Keratinocyte (primary cell): ENCODE data around the gene NANOS3. TPM values are rescaled to one million over a fixed set of nuclear protein-coding genes. Genes with fewer than 3 reads are reported as not detected.

ENCODE experiments used
- DNase-seq: peaks from one replicate; pipeline ENCODE4 v3.0.0-alpha.2; 2011; ENCODE audit warnings: low read depth, missing footprints, low spot score
- FAIRE-seq: peaks from 2 replicates; lab custom pipeline; 2011; peaks lifted over from hg19 to GRCh38; lab: Jason Lieb, UNC
- H2AFZ ChIP-seq: 2 replicates; pipeline ENCODE4 v1.6.0; 2012; ENCODE audit warnings: low read length, control low read depth, inconsistent platforms; ENCODE audit not compliant: control insufficient read depth
- H3K27ac ChIP-seq: 2 replicates; pipeline ENCODE4 v1.5.1; 2011; ENCODE audit warnings: low read length; ENCODE audit not compliant: control insufficient read depth, insufficient read depth
- H3K27me3 ChIP-seq: 3 replicates; pipeline ENCODE4 v1.6.0; 2011; ENCODE audit warnings: low read length; ENCODE audit not compliant: control insufficient read depth, insufficient read depth; ENCODE audit errors: extremely low read depth
- H3K36me3 ChIP-seq, 2 experiments: 2 replicates in 1 of 2; 3 replicates in 1 of 2; pipeline ENCODE4 v1.5.1; 2011; ENCODE audit warnings: low read length in 2 of 2, mild to moderate bottlenecking in 1 of 2; ENCODE audit not compliant: control insufficient read depth in 2 of 2, insufficient read depth in 2 of 2; ENCODE audit errors: extremely low read depth in 1 of 2
- H3K4me1 ChIP-seq: 3 replicates; pipeline ENCODE4 v1.5.1; 2011; ENCODE audit warnings: low read length; ENCODE audit not compliant: control insufficient read depth, insufficient read depth; ENCODE audit errors: extremely low read depth
- H3K4me2 ChIP-seq: 3 replicates; pipeline ENCODE4 v1.6.0; 2011; ENCODE audit warnings: low read depth, low read length; ENCODE audit not compliant: control insufficient read depth, insufficient read depth; ENCODE audit errors: extremely low read depth
- H3K4me3 ChIP-seq, 3 experiments: fragments of 200-600 bp in 1 of 3; sonication (generic) in 1 of 3; 2 replicates in 2 of 3; 3 replicates in 1 of 3; pipeline ENCODE4 v1.5.1; 2011 to 2016; ENCODE audit warnings: low read length in 3 of 3, mild to moderate bottlenecking in 3 of 3, control low read depth in 2 of 3, inconsistent platforms in 1 of 3, low read depth in 1 of 3, mixed read lengths in 1 of 3, mixed run types in 1 of 3, moderate library complexity in 1 of 3; ENCODE audit not compliant: control insufficient read depth in 2 of 3, insufficient read depth in 2 of 3; ENCODE audit errors: extremely low read depth in 1 of 3
- H3K79me2 ChIP-seq: 2 replicates; pipeline ENCODE4 v1.6.0; 2012; ENCODE audit warnings: low read length; ENCODE audit not compliant: control insufficient read depth, insufficient read depth
- H3K9ac ChIP-seq: 3 replicates; pipeline ENCODE4 v1.6.0; 2011; ENCODE audit warnings: low read length; ENCODE audit not compliant: control insufficient read depth, insufficient read depth; ENCODE audit errors: extremely low read depth
- H3K9me1 ChIP-seq: 3 replicates; pipeline ENCODE4 v1.6.0; 2011; ENCODE audit warnings: low read length; ENCODE audit not compliant: control insufficient read depth, insufficient read depth; ENCODE audit errors: extremely low read depth
- H3K9me3 ChIP-seq: 2 replicates; pipeline ENCODE4 v1.5.1; 2012; ENCODE audit warnings: low read depth, low read length; ENCODE audit not compliant: control insufficient read depth
- H4K20me1 ChIP-seq: 3 replicates; pipeline ENCODE4 v1.6.0; 2011; ENCODE audit warnings: low read length; ENCODE audit not compliant: control insufficient read depth, insufficient read depth; ENCODE audit errors: extremely low read depth
- CTCF ChIP-seq, 3 experiments: IDR thresholded peaks in 1 of 3; conservative IDR thresholded peaks in 1 of 3; optimal IDR thresholded peaks in 1 of 3; 2 replicates in 2 of 3; 3 replicates in 1 of 3; pipeline versions ENCODE3 to v1.5.1; 2011; ENCODE audit warnings: low read length in 3 of 3, mild to moderate bottlenecking in 3 of 3, moderate library complexity in 2 of 3, control low read depth in 1 of 3, inconsistent platforms in 1 of 3; ENCODE audit not compliant: insufficient read depth in 2 of 3; ENCODE audit errors: extremely low read depth in 1 of 3
- EZH2 ChIP-seq: IDR thresholded peaks from one replicate; pipeline ENCODE4 v1.6.1; 2012; ENCODE audit warnings: inconsistent platforms, mild to moderate bottlenecking, low read length, moderate library complexity
- dilution Hi-C: fragments of 300-500 bp; cut with MboI; formaldehyde crosslinking; loops from one replicate; pipeline ENCODE4 v1.7.0; 2020; ENCODE audit warnings: low sequenced_read_pairs; ENCODE audit not compliant: extremely low pct_ligation_motif_present
- polyA plus RNA-seq, 5 experiments: library from polyadenylated mRNA; depleted of rRNA in 3 of 5; stranded (reverse) in 3 of 5; stranded (forward) in 1 of 5; unstranded in 1 of 5; fragments of >200 nt; gene quantifications; 1 replicate in 1 of 5; 2 replicates in 3 of 5; 3 replicates in 1 of 5; pipeline versions ENCODE4 v1.2.1 to v1.2.3, GENCODE V29; 2011 to 2012; ENCODE audit warnings: missing spikeins in 2 of 5, low read depth in 1 of 5, low replicate concordance in 1 of 5

Gene NANOS3
- polyA plus RNA-seq, 1 donor (not counting 4 experiments of a cell fraction or from before 2014, with no cell fraction given) = 0.18 TPM

- H4K20me1 ChIP-seq = no peaks in the 10 kb centered on the region
- no peaks in the 10 kb centered on the region for H3K9me1 ChIP-seq
- H3K36me3 ChIP-seq = no peaks in the 10 kb centered on the region
- dilution Hi-C loops = no loop called here
- TF ChIP-seq EZH2 (no peak), CTCF (optimal IDR thresholded peaks at IDR 0.05 in 1 of 3, IDR thresholded peaks at IDR 0.05 in 1 of 3, conservative IDR thresholded peaks at IDR 0.05 in 1 of 3; ENCODE audit: extremely low read depth in 1 of 3, insufficient read depth in 2 of 3, low read length in 3 of 3) (no peak)
- DNase-seq = no peak
- peak overlapping the region; percentile 8 for H2AFZ ChIP-seq
- peak overlapping the region; percentile 13 for H3K9ac ChIP-seq
- no peak overlapping the region for H3K4me3 ChIP-seq
- H3K9me3 ChIP-seq = no peaks in the 10 kb centered on the region
- H3K79me2 ChIP-seq = no peaks in the 10 kb centered on the region
- peaks cover 25% of the 10 kb centered on the region for H3K4me1 ChIP-seq
- H3K27me3 ChIP-seq = no peaks in the 10 kb centered on the region
- H3K27ac ChIP-seq = peak overlapping the region; percentile 40
- no peak overlapping the region for H3K4me2 ChIP-seq
- FAIRE-seq = no peak
These were observed 20.4 kb upstream of the NANOS3 start for GRCh38 chr19:13856497-13856896.

- DNase-seq (no peak), FAIRE-seq (no peak)
- no peaks in the 10 kb centered on the region for H3K9me3 ChIP-seq
- H4K20me1 ChIP-seq = no peaks in the 10 kb centered on the region
- no peak overlapping the region for H3K9ac ChIP-seq
- no peaks in the 10 kb centered on the region for H3K79me2 ChIP-seq
- H3K4me3 ChIP-seq = no peak overlapping the region
- peaks cover 5% of the 10 kb centered on the region for H3K27me3 ChIP-seq
- TF ChIP-seq EZH2 (no peak), CTCF (optimal IDR thresholded peaks at IDR 0.05 in 1 of 3, IDR thresholded peaks at IDR 0.05 in 1 of 3, conservative IDR thresholded peaks at IDR 0.05 in 1 of 3; ENCODE audit: extremely low read depth in 1 of 3, insufficient read depth in 2 of 3, low read length in 3 of 3) (peak in 1 of 3 experiments; percentile 36)
- no peaks in the 10 kb centered on the region for H3K36me3 ChIP-seq
- dilution Hi-C loops = no loop called here
- no peak overlapping the region for H3K4me2 ChIP-seq
- peak overlapping the region; percentile 71 for H3K27ac ChIP-seq
- no peaks in the 10 kb centered on the region for H3K9me1 ChIP-seq
- peaks cover 18% of the 10 kb centered on the region for H3K4me1 ChIP-seq
- no peak overlapping the region for H2AFZ ChIP-seq
These were observed 17.5 kb upstream of the NANOS3 start for GRCh38 chr19:13859361-13859880.
